Measurements from ENCODE around the gene CAMK1D.

DNA sequence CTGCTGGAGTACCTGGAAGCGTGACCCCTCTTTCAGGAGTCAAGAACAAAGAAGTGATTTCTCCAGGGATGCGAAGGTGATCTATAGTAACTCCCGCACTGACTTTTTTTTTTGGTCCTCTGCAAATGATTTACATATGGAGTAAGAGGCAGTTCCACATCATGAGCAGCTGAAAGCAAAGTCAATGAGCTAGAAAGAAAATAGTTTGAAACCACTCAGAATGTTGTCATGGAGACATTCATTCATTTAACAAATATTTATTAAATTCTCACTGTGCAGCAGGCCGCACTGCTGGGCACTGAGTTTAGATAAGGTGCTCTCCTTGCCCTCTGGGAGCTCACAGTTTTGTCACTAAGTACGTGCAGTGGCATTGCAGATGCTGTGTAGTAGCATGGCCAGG lies 206.7 kb downstream of the CAMK1D start:
- no peak for TF ChIP-seq EZH2phosphoT487 (IDR thresholded peaks at IDR 0.05; ENCODE audit: borderline replicate concordance, low read depth, low read length)
- TF ChIP-seq, protein P1, sequence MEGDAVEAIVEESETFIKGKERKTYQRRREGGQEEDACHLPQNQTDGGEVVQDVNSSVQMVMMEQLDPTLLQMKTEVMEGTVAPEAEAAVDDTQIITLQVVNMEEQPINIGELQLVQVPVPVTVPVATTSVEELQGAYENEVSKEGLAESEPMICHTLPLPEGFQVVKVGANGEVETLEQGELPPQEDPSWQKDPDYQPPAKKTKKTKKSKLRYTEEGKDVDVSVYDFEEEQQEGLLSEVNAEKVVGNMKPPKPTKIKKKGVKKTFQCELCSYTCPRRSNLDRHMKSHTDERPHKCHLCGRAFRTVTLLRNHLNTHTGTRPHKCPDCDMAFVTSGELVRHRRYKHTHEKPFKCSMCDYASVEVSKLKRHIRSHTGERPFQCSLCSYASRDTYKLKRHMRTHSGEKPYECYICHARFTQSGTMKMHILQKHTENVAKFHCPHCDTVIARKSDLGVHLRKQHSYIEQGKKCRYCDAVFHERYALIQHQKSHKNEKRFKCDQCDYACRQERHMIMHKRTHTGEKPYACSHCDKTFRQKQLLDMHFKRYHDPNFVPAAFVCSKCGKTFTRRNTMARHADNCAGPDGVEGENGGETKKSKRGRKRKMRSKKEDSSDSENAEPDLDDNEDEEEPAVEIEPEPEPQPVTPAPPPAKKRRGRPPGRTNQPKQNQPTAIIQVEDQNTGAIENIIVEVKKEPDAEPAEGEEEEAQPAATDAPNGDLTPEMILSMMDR (conservative IDR thresholded peaks at IDR 0.05; ENCODE audit: low read length): no peak

All from OCI-LY7 (cell line).